Ovary (tissue), 9 donors: ENCODE data around the gene RFX3. TPM values are rescaled to one million over a fixed set of nuclear protein-coding genes. Genes with fewer than 3 reads are reported as not detected.

Experiments used
- DNase-seq, 5 donors: peaks; one replicate each; pipeline ENCODE4 v3.0.0-alpha.2; 2019 to 2020
- H3K27ac ChIP-seq, 2 donors: fragments of 200-600 bp; one replicate each; pipeline versions ENCODE4 v1.5.1 to v1.8.0; 2019 to 2022
- H3K27me3 ChIP-seq: fragments of 200-600 bp; one replicate; pipeline ENCODE4 v1.8.0; 2022
- H3K36me3 ChIP-seq: fragments of 200-600 bp; sonication (generic); one replicate; pipeline ENCODE4 v1.5.1; 2019
- H3K4me1 ChIP-seq: one replicate; pipeline ENCODE4 v1.8.1; 2013; ENCODE audit warnings: mild to moderate bottlenecking, moderate library complexity; ENCODE audit not compliant: insufficient read depth
- H3K4me3 ChIP-seq: fragments of 200-600 bp; sonication (generic); one replicate; pipeline ENCODE4 v1.5.1; 2017
- H3K9me3 ChIP-seq, 2 donors: fragments of 200-600 bp in 1 of 2; sonication (generic) in 1 of 2; one replicate each; pipeline versions ENCODE4 v1.5.1 to v1.8.1; 2013 to 2019; ENCODE audit warnings: mild to moderate bottlenecking in 1 of 2, moderate library complexity in 1 of 2
- EP300 ChIP-seq: sonication (generic); formaldehyde crosslinking; IDR thresholded peaks from one replicate; pipeline ENCODE4 v1.6.1; 2017; ENCODE audit warnings: antibody characterized with exemption
- POLR2A ChIP-seq: fragments of 450-650 bp; IDR thresholded peaks from one replicate; pipeline ENCODE4 v1.6.1; 2017; ENCODE audit warnings: antibody characterized with exemption, mild to moderate bottlenecking, moderate library complexity
- WGBS, 3 donors: extraction: QIAGEN DNeasy Blood & Tissue Kit in 1 of 3; methylation state at CpG; one replicate each; pipeline versions ENCODE4 v1.1.5 to v1.1.7; 2013 to 2017; 5-methylcytosine and 5-hydroxymethylcytosine counted together
- intact Hi-C, 4 donors: fragments of 100-400 bp; cut with DNase I; formaldehyde crosslinking; loops; one replicate each; pipeline versions ENCODE4 v1.11.0 to v1.15.1; 2022 to 2023
- polyA plus RNA-seq, 2 donors: library from polyadenylated mRNA; stranded (reverse); fragments of 200-250 nt in 1 of 2; fragments of 350-450 nt in 1 of 2; fragmentation: Illumina TruSeq in 1 of 2; extraction: RNeasy Lipid Tissue Mini Kit (QIAGEN cat#74804) in 1 of 2; gene quantifications; one replicate each; pipeline ENCODE4 v1.2.3, GENCODE V29; 2013 to 2014
- total RNA-seq, 7 donors: library from RNA; depleted of rRNA in 2 of 7; stranded (reverse); fragments of >200 nt in 2 of 7; fragmentation: NEBNext Ultra II Directional in 3 of 7; extraction: Animal tissue kit (Norgen Biotek cat#: 25700) in 3 of 7; gene quantifications; one replicate each; pipeline versions ENCODE4 v1.1.0 to v1.2.4, GENCODE V29; 2016 to 2023
- TF ChIP-seq, protein P1 (sequence below), 3 donors: fragments of 450-650 bp in 2 of 3; fragments of 200-600 bp in 1 of 3; IDR thresholded peaks; one replicate each; pipeline versions ENCODE4 v1.5.1 to v1.8.0; 2016 to 2022; ENCODE audit warnings: antibody characterized with exemption in 3 of 3, mild to moderate bottlenecking in 1 of 3
- donor health status: DM: no; HTN: no; CAD: no; lungs with moderate emphysema.
- donor health status: DM: no; HTN: no; CAD: no.
- donor health status: Bipolar disorder and iron deficiency.
- donor health status: DM: yes; HTN: yes; CAD: no.
- donor health status: DM: no; HTN: no; CAD: no.
- donor health status: DM: yes; HTN: yes; CAD: no.

The RFX3 gene
- total and polyA plus RNA-seq, 9 donors: 2.6 to 22.7 (median 15.4) TPM

DNA sequence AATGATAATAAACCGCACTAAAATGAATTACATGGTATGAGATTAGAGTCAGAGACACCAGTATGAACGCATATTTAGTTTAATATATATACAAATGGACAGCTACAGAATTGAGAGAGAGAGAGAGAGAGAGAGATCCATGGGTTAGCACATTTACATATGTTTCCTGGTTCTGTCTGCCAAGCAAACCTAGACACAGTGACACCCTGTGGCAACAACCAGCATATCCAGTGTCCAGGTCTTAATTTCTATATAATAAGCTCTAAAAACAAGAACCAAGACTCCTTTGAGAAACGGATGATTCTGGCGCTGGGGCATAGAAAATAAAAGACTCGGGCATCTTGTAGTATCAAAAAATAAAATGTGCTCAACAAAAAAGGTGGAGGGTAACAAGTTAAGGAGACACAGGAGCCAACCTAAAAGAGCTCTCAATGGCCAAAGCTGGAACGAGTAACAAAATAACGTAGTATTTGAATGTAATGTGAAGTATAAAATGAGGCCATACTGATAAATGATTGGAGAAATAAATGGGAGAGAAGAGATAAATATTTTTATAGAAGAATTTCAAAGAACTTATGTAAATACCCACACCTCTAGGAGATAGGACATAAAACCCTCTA, 84.5 kb downstream of the RFX3 start:
- intact Hi-C loops: no loop called here
- H3K27ac ChIP-seq: no peak overlapping the region
- no peaks in the 10 kb centered on the region for H3K36me3 ChIP-seq
- no peak for TF ChIP-seq POLR2A
- TF ChIP-seq EP300: no peak
- TF ChIP-seq, protein P1, sequence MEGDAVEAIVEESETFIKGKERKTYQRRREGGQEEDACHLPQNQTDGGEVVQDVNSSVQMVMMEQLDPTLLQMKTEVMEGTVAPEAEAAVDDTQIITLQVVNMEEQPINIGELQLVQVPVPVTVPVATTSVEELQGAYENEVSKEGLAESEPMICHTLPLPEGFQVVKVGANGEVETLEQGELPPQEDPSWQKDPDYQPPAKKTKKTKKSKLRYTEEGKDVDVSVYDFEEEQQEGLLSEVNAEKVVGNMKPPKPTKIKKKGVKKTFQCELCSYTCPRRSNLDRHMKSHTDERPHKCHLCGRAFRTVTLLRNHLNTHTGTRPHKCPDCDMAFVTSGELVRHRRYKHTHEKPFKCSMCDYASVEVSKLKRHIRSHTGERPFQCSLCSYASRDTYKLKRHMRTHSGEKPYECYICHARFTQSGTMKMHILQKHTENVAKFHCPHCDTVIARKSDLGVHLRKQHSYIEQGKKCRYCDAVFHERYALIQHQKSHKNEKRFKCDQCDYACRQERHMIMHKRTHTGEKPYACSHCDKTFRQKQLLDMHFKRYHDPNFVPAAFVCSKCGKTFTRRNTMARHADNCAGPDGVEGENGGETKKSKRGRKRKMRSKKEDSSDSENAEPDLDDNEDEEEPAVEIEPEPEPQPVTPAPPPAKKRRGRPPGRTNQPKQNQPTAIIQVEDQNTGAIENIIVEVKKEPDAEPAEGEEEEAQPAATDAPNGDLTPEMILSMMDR (IDR thresholded peaks at IDR 0.05): no peak
- no peaks in the 10 kb centered on the region for H3K9me3 ChIP-seq
- H3K4me1 ChIP-seq: no peaks in the 10 kb centered on the region
- no peak overlapping the region for H3K4me3 ChIP-seq
- no peaks in the 10 kb centered on the region for H3K27me3 ChIP-seq
- no peak for DNase-seq
- WGBS, 3 donors: 92 to 95% (median 94%) methylated on average over 7 of the region's 7 CpGs

DNA sequence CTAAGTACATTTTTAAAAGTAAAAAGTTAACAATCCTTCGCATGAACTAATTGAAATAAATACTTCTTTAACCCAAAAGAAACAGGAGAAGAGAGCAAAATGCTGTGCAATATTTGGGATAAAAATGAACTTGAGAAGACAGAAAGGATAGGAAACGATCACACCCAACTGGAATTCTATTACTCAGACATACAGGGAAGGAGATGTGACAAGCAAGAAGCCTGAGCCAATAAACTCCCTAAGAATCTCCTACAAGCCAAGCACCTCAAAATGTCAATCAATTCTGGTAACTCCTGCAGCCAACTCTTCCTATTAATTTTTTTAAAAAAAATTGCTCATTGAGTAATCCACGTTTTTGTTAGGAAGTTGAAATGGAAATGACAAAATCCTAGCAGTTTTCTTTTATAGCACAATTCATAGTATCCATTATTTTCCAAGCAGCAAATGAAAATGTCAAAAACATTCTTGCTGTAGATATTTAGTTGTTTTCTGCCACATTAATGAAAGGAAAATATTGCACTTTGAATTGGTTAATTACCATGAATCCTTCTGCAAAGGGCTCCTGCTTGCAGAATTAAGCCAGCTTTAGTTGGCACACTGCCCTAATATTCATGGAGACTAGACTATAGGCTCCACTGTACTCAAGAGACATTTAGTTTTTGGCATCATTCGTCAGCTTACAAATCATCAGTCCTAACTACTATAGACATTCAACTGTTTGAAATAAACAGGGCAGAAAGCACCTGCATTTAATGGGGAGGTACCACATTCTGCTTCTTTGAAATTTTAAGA, 89.0 kb downstream of the RFX3 start:
- no peak overlapping the region for H3K27ac ChIP-seq
- H3K9me3 ChIP-seq: no peaks in the 10 kb centered on the region
- H3K4me3 ChIP-seq: no peak overlapping the region
- DNase-seq: no peak
- H3K27me3 ChIP-seq: no peaks in the 10 kb centered on the region
- intact Hi-C loops: no loop called here
- H3K36me3 ChIP-seq: no peaks in the 10 kb centered on the region
- TF ChIP-seq EP300: no peak
- TF ChIP-seq, protein P1 (IDR thresholded peaks at IDR 0.05): no peak
- TF ChIP-seq POLR2A: no peak
- no peaks in the 10 kb centered on the region for H3K4me1 ChIP-seq
- WGBS, 3 donors: 60 to 80% (median 73%) methylated on average over 4 of the region's 4 CpGs

- Histone ChIP-seq H3K4me3 (no peak overlapping the region), H3K4me1 (no peaks in the 10 kb centered on the region), H3K27me3 (no peaks in the 10 kb centered on the region), H3K27ac (no peak overlapping the region), H3K9me3 (no peaks in the 10 kb centered on the region), H3K36me3 (no peaks in the 10 kb centered on the region)
- no peak for DNase-seq
- no peak for TF ChIP-seq EP300
- TF ChIP-seq POLR2A: no peak
- TF ChIP-seq, protein P1 (IDR thresholded peaks at IDR 0.05): no peak
- WGBS, 3 donors: 72 to 80% (median 78%) methylated on average over 1 of the region's 1 CpG
- intact Hi-C loops: no loop called here
Measured at GRCh38 chr9:3435732-3436131, 90.1 kb downstream of the RFX3 start.

GRCh38 chr9:3434594-3434993, 91.2 kb downstream of the RFX3 start:
- TF ChIP-seq, protein P1 (IDR thresholded peaks at IDR 0.05): no peak
- TF ChIP-seq EP300: no peak
- TF ChIP-seq POLR2A: no peak
- 14 to 36% (median 24%) methylated on average over 1 of the region's 1 CpG for WGBS, 3 donors
- H3K27me3 ChIP-seq: no peaks in the 10 kb centered on the region
- no peaks in the 10 kb centered on the region for H3K36me3 ChIP-seq
- no peak overlapping the region for H3K27ac ChIP-seq
- no peak overlapping the region for H3K4me3 ChIP-seq
- H3K4me1 ChIP-seq: no peaks in the 10 kb centered on the region
- no peak for DNase-seq
- intact Hi-C loops: no loop called here
- no peaks in the 10 kb centered on the region for H3K9me3 ChIP-seq
